HG02840 (cell line): ENCODE results near the gene LRRC51.
A peak's percentile ranks its signal among the peaks of the same experiment; 100 is the strongest.

Source experiments
- ATAC-seq: cut with Tn5 transposase; IDR thresholded peaks from one replicate; pipeline ENCODE4 v1.9.1; 2021; ENCODE audit warnings: mild to moderate bottlenecking, moderate library complexity, moderate number of reproducible peaks; ENCODE audit not compliant: unreplicated experiment, low FRiP score

LRRC51 gene

DNA sequence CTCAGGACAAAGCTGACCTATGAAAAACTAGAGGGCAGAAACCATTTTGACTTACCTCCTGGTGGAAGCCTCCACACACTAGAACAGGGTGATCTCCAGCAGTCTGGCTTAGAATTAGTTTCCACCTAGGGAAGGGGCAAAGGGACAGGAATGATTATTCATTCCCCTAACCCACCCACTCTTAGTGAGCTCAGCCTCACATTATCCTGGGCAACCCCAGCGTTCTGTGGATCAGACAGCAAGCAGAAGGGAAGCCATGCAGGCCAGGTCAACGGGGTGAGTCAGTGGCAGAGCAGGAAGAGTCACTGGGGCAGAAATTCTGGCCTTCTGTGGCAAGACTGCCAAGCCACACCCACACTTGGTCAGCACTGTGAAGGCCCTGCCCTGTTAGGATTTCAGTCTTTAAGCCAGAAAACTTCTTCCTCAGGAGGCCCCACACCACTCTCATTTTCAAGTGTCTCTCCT is 10.8 kb upstream of the LRRC51 start:
- ATAC-seq = no peak

DNA sequence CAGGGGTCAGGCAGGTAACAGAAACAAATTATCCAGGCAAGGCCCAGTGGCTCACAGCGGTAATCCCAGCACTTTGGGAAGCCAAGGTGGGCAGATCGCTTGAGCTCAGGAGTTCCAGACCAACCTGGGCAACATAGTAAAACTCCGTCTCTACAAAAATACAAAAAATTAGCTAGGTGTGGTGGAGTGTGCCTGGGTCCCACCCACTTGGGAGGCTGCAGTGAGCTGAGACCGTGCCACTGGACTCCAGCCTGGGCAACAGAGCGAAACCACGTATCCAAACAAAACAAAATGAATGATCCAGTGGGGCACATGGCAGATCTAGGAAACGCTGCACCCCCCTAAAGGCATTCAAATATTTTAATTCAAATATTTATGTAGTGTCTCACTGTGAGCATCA is 10.2 kb upstream of the LRRC51 start:
- no peak for ATAC-seq

DNA sequence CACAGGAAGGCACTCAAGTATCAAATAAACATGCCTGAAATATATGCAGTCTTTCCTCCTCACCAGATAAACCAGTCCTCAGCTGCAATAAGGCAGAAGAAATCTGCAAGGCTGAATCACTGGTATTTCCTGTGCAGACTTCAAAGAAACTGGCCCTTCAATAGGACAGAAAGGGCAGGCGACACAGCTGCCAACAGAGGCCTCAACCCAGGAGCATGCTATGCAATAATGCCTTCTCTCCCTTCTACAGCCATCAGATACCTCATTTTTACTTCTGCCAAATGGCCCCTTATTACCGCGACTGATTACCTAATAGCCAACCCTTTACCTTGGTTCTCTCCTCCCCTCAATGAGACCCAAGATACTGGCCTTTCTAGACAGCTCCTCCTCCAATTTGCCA is 8.3 kb upstream of the LRRC51 start:
- no peak for ATAC-seq

DNA sequence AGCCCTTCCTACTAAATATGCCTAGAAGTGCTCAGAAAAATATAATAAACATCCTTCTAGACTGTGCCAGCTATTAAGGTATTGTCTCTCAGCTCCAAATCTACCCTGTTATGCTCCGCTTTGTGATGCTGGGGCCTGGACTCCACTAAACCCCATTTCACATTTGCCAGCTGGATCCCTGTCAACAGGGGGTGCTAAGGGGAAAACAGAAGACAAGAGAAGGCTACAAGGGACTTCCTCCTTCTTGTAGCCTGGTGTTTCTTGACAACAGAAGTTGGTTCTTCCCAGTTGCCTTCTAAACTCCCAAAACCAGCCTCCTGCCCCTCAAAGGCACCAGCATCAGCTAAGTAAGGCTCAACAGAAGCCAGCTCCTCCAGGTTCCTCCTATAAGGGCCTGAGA is 5.5 kb upstream of the LRRC51 start:
- no peak for ATAC-seq

DNA sequence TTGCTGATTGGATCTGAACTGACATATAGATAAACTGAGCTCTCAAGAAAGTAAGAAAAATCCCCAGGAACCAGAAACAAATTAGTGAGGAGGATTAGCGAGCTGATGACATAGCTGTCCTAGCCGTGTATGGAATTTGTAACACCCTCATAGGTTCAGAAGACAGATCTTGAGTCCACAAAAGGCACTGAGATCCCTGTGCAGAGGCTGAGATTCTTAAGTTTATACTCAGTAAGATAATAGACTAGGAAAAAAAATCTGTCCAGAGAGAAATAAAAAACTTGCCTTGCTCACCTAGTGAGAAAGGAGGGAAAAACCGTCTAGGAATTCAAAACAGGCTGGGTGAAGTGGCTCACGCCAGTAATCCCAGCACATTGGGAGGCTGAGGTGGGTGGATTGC is 4.9 kb upstream of the LRRC51 start:
- ATAC-seq = no peak

DNA sequence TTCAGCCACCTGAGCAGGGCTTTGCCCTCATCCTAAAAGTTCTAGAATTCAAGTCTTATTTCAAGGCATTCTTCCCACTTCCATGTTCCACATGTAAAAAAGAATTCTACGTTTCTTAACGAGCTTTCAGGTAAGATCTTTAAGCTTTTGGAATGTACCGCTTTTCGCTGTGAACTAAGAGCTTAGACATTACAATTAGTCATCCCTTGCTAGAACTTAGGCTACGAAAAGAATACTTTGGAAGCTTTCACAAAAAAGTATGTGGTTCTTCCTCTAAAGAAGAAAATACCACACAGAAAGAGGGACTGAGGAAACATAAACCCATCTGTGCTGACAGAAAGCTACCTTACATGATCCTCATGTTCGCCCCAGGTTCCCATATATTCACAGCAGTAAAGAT is 2.2 kb upstream of the LRRC51 start:
- no peak for ATAC-seq

DNA sequence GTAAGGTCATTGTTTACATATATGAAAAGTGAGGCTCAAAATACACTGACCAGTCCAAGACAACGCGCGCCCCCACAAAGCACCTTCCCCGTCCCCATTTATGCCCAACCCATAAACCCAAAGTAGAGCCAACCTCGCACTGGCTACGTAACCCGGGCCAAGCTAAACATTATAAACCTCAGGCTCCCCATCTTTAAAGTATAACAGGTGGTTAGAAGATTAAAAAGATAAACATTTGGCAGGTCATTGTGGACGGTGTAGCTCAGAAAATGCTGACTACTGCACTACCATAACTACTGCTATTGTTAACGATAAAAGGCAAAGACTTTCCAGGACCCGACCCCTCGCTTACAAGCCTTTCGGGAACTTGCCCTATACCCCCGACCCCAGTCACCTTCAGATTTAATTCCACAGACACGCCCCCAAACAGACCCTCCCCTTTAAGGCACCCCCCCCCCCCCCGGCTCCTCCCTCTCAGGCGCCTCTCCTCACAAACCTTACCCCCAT is 778 bp upstream of the LRRC51 start:
- no peak for ATAC-seq

DNA sequence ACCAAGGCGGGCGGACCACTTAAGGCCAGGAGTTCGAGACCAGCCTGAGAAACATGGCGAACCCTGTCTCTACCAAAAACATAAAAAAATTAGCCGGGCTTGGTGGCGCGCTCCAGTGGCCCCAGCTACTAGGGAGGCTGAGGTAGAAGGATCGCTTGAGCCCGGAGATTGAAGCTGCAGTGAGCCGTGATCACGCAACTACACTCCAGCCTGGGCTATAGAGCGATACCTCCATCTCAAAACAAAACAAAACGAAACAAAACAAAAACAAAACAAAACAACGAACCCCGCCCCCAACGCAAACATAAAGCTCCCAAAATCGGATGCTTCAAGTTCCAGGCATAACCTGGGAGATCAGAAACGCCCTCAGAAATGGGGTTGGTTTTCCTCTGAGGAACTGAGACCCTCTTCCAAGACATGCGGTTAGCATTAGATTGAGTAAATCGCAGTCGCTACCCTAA is 564 bp downstream of the LRRC51 start:
- ATAC-seq = no peak

DNA sequence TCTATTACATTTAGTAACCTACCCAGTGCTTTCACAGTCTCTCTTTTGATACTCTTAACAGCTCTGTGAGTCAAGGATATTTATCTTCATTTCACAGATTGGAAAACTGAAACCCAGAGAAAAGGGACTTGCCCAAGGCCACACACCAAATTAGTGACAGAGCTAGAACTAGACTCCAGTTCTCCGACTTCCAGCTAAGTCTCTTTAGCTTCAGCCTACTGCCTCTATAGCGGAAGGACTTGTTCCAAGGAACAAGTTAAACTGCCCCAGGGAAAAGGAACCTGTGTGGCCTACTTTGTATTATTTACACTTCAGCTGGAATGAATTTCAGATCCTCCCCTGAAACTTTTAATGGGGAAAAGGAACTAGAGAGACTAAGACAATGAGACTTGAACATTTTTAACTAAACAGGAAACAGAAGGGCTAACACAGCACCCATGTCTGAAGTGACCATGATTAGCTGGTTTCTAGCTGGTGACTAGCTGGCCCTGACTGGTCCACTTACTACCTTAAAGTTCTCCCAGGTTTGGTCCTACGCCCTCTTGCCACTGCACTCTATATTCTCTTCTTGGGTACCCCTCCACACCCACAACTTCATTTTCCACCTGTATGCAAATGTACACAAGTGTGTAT is 1.3 kb downstream of the LRRC51 start:
- no peak for ATAC-seq

DNA sequence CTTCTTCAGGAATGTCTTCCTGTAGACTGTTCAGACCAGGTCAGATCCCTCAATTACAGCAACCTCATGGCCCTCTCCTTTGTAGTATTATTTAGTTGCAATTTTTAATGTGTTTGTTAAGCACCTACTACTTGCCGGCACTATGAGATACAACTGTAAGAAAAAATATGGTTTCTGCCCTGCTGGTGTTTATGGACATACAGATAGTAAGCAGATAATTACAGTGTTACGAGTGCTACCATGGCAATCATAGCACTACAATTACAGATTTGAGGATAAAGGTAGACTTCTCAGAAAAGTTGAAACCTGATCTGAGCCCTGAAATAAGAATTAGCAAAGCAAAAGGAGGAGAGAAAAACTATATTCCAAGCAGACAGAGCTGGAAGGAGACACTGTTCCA is 2.8 kb downstream of the LRRC51 start:
- ATAC-seq = no peak

DNA sequence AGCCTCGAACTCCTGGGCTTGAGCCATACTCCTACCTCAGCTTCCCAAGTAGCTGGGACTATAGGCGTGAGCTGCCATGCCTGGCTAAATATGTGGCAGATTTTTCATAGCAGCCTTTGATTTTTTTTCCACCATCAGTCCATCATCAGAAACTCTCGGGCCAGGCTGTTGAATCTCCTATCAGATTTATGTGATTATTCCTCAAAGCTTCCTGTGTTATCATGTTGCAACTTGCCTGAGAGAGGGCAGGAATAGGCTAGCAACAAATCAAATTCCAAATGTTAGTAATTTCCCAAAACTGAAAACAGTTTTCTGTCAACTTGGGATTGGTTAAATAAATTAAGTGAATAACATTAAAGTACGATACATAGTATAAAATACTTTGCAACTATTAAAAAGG is 3.4 kb downstream of the LRRC51 start:
- ATAC-seq = no peak

DNA sequence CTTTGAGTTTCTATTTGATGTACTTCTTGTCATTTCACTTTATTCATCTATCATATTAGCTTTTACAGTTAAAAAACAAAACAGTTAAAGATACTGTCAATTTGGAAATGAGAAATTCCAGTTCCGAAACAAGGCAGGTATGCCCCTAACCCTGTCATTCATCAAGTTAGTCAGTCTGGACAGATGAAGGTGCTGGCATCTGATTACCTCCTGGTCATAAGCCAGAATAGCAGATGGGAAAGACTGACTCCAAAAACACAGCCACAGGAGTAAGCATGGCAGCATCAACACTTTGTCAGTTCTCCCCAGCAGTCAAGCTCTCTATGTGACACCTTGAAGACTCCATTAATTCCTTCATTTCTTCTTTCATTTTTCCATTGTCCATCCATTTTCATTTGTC is 4.3 kb downstream of the LRRC51 start:
- no peak for ATAC-seq

DNA sequence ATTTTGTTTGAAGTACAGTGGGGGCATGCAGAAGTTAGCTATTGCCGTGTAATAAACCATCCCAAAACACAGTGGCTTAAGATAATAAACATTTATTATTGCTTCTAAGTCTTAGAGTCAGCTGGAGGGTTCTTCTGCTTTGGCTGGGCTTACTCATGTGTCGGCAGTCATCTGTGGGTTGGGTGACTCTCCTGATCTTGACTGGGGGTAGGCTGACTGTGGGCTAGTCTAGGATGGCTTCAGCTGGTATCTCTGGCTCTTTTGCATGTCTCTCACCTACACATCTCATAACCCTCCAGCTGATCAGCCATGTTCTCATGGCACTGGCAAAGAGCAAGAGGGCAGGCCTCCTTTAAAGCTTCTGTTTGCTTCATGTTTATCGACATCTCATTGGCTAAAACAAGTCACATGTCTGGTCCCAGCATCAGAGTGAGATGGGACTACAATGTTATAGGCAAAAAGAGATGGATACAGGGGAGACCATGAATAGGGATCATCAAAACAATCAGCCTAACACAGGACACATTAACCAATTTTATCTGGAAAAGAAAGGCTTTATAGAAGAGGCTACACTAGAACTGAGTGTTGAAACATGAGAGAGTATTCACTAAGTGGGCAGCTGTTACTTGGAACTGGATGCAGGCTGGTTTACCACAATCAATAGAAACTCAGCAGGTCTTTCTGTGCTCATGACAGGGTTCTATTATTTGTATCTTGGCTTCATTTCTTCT is 5.1 kb downstream of the LRRC51 start:
- ATAC-seq = no peak

DNA sequence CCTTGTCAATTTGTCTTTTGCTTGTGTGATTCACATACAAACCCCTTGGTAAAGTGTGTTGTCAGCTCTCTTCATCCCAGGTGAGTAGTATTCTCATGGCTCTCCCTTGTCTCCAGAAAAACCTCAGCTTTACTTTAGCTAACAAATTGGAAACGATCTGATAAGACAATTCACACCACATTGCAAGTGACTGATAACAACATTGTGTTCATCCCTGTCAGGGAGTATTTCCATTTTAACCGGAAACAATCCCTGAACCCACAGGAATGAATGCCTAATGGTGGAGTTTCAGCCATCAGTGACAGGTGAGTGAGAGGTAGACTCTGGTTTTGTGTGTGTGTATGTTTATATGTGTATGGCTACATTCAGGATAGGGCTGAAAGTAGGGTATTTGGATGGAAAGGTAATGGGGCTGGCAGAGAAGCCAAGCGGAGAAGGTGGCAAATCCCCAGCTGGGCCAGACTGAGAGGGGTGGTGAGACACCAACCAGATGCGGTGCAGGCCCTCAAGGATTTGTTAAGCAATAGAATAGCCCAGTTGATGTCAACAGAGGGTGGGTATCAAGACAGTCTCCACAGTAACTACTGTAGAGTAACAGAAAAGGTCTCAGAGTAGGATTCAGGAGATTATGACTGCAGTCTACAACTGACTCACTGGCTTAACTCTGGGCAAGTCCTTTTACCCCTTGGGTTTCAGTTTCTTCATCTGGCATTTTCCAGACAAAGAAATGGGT is 7.6 kb downstream of the LRRC51 start:
- ATAC-seq = no peak

DNA sequence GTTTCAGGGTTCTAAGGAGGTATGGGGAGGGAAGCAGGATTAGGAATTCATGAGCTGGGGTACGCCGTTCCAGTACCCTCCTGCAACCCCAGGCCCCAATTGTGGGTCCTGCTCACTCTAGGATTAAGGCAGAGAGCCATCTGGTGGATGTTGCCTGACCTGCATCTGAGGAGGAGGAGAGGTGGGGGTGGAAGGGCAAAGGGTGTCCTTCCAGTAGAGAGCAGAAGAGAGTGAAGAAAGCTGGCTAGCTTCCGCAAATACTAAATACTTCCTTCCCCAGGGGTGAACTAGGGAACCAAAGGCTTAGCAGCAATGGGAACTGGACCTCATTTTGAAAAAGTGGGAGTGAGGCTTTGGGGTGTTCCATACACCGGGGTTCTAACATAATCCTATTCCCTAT is 10.6 kb downstream of the LRRC51 start:
- no peak for ATAC-seq

DNA sequence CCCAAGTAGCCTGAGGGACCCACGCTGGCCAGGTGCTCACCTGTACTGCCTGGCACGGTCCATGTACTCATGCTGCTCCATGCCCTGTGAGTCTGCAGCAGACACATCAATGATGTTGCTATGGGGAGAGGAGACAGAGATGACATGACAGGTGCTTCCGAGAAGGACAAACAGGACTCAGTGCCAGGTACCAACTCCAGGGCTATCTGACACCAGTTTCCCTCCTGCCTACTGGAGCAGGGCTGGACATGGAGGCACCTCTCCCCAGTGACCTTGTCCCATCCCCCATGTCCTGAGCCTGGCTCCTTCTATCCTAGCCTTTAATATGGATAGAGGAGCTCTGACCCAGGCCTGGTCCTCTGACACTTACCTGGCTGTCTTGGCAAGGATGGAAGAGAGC is 18.1 kb downstream of the LRRC51 start:
- no peak for ATAC-seq

DNA sequence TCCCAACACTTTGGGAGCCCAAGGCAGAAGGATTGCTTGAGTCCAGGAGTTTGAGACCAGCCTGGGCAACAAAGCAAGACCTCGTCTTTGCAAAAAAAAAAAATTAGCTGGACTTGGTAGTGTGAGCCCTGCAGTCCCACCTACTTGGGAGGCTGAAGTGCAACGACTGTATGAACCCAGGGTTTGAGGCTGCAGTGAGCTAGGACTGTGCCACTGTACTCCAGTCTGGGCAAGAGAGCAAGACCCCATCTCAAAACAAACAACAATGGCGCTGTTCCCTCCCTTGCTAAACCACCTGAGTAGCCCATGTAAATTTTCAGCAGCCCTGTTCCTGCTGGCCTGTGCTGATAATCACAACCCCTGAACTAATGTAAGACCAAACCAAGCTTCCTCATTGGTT is 19.4 kb downstream of the LRRC51 start:
- ATAC-seq = no peak

DNA sequence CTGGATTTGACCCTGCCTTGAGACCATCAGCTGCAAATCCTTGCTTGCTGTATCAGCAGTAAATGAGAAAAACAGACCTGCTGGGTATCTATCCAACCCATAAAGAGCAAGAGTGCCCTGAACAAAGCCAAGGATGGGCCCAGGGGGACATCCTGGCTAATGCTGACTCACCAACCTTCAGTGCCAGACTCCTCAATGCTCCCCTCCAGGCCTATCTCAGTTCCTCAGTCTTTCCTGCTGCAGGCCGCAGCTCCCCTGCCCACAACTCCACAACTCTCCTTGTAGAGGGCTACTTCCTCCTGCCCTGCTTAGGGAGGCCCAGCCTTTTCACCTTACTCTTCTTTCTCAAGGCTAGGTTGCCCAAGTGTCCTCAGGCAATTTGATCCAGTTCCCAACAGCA is 19.8 kb downstream of the LRRC51 start:
- no peak for ATAC-seq

DNA sequence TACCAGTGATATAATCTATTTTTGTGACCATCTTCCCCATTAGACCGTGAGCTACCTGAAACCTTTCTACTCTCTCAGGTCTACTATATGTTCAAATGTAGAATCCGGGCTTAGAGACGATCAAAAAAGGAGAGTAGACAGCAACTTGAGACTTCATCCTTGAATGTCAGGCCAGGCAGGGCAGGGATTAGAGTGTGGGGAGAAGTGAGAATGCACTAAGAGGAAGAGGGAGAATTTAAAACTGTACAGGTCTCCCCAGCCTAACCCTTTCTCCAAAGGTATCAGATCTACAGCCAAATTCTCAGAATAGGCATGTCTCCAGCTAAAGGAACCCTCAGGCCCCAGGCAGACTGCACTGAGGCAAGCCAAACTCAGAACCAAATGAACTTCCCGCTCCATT is 21.5 kb downstream of the LRRC51 start:
- no peak for ATAC-seq

DNA sequence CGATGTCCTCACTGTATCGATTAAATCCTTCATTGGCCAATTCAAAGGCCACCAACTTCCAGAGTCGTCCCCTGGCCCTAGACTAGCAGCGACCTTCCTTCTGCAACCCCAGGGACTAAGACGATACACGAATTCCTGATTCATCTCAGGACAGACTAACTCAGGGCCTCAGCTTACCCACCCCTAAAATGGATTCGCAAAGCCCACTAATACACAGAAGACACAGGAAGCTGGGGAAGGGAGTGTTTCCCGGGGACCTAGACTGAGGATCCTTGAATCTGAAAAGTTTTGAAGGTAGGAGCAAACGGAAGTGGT is 21.9 kb downstream of the LRRC51 start:
- no peak for ATAC-seq

DNA sequence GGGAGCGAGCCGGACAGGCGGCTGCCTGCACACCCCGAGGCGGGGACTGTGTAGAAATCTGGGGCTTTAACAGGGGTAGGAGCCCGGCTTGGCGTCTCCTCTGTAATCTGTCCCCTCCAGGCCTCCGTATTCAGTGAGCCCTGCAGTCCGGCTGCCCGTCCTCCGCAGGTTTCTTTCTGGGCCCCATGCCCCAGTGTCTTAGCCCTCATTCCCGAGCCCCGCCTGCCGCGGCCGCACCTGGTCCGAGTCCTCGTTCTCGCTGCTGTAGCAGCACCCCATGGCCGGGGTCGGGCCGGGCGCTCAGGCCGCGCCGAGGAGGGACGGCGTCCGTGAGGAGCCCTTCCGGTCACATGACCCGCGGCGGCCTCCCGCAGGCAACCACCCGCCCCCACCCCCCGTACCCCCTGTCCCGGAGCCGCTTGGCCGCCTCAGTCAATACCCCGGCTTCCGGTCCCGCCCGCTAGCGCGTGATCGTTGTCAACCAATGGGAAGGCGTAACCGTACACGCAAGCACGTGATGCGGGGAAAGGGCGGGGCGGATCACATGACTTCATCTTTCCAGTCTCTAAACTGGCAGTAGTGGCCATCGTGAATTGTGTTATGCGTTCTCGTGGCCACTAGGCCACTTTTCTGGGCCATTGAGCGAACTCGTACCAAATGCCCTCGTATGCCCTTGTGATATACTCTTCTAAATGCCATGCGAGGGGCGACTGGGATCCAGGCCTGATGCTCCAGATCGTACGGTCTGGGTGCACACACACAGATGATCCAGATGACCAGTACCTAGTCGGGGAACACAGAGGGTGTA is 22.5 kb downstream of the LRRC51 start, which contains the start of gene LAMTOR1:
LAMTOR1 (minus strand) TSS at position 352 of the 808 bp plus-strand sequence; CDS start at position 279, 73 bp downstream.
- ATAC-seq = peak; percentile 89
